ENCODE data around the gene C16orf74. TPM values are rescaled to one million over a fixed set of nuclear protein-coding genes. Genes with fewer than 3 reads are reported as not detected.

C16orf74 gene
- total RNA-seq, 2 experiments from 2014 or later, result 3.6 to 3.9 TPM

- Mint-ChIP-seq H3K36me3 (peaks cover 25% of the 10 kb centered on the region), H3K27ac (no peak overlapping the region), H3K4me3 (no peak overlapping the region), H3K27me3 (peaks cover 6% of the 10 kb centered on the region), H3K4me1 (peaks cover 28% of the 10 kb centered on the region), H3K9me3 (no peaks in the 10 kb centered on the region)
- DNase-seq, result no peak
- POLR2A ChIA-PET, result interaction anchor here (0.7 kb wide), 2 partner anchors 11 to 632 kb away, joined by 3 to 4 read pairs; no protein-coding TSS in a partner anchor
- no peak for ATAC-seq (ENCODE audit: low read depth)
Observed at GRCh38 chr16:85685251-85685650, 65.6 kb downstream of the C16orf74 start.

GRCh38 chr16:85683363-85683762, 67.5 kb downstream of the C16orf74 start:
- Mint-ChIP-seq H3K4me3 (no peak overlapping the region), H3K4me1 (peaks cover 33% of the 10 kb centered on the region), H3K27ac (peak overlapping the region; percentile 47), H3K36me3 (peaks cover 31% of the 10 kb centered on the region), H3K9me3 (no peaks in the 10 kb centered on the region), H3K27me3 (no peaks in the 10 kb centered on the region)
- no peak for DNase-seq
- POLR2A ChIA-PET, result no interaction called here
- no peak for ATAC-seq (ENCODE audit: low read depth)

- no peak overlapping the region for H3K27ac Mint-ChIP-seq
- H3K27me3 Mint-ChIP-seq, result no peaks in the 10 kb centered on the region
- no peak overlapping the region for H3K4me3 Mint-ChIP-seq
- H3K9me3 Mint-ChIP-seq, result no peaks in the 10 kb centered on the region
- DNase-seq (no peak), ATAC-seq (ENCODE audit: low read depth) (no peak)
- POLR2A ChIA-PET, result no interaction called here
- H3K36me3 Mint-ChIP-seq, result peaks cover 34% of the 10 kb centered on the region
- peaks cover 31% of the 10 kb centered on the region for H3K4me1 Mint-ChIP-seq
Observed at GRCh38 chr16:85682516-85682915, 68.4 kb downstream of the C16orf74 start.

- Mint-ChIP-seq H3K4me3 (no peak overlapping the region), H3K4me1 (peaks cover 23% of the 10 kb centered on the region), H3K27me3 (no peaks in the 10 kb centered on the region), H3K36me3 (peaks cover 26% of the 10 kb centered on the region), H3K27ac (no peak overlapping the region), H3K9me3 (no peaks in the 10 kb centered on the region)
- no peak for DNase-seq
- POLR2A ChIA-PET, result no interaction called here
- ATAC-seq (ENCODE audit: low read depth), result no peak
Observed at GRCh38 chr16:85681255-85681654, 69.6 kb downstream of the C16orf74 start.

- Mint-ChIP-seq H3K36me3 (peaks cover 24% of the 10 kb centered on the region), H3K9me3 (no peaks in the 10 kb centered on the region), H3K27ac (peak overlapping the region; percentile 34), H3K4me1 (peaks cover 23% of the 10 kb centered on the region), H3K4me3 (no peak overlapping the region), H3K27me3 (no peaks in the 10 kb centered on the region)
- DNase-seq (no peak), ATAC-seq (ENCODE audit: low read depth) (no peak)
- POLR2A ChIA-PET, result no interaction called here
Observed at GRCh38 chr16:85680352-85680944, 70.4 kb downstream of the C16orf74 start.

GRCh38 chr16:85679870-85680269, 71.0 kb downstream of the C16orf74 start:
- Mint-ChIP-seq H3K4me1 (peaks cover 23% of the 10 kb centered on the region), H3K27ac (no peak overlapping the region), H3K4me3 (no peak overlapping the region), H3K36me3 (peaks cover 26% of the 10 kb centered on the region), H3K27me3 (no peaks in the 10 kb centered on the region), H3K9me3 (no peaks in the 10 kb centered on the region)
- ATAC-seq (ENCODE audit: low read depth), result no peak
- DNase-seq, result no peak
- POLR2A ChIA-PET, result no interaction called here

- POLR2A ChIA-PET, result no interaction called here
- H3K4me1 Mint-ChIP-seq, result peaks cover 22% of the 10 kb centered on the region
- peaks cover 24% of the 10 kb centered on the region for H3K36me3 Mint-ChIP-seq
- no peaks in the 10 kb centered on the region for H3K9me3 Mint-ChIP-seq
- H3K27me3 Mint-ChIP-seq, result no peaks in the 10 kb centered on the region
- no peak overlapping the region for H3K4me3 Mint-ChIP-seq
- ATAC-seq (ENCODE audit: low read depth) (no peak), DNase-seq (no peak)
- no peak overlapping the region for H3K27ac Mint-ChIP-seq
Observed at GRCh38 chr16:85678821-85679220, 72.1 kb downstream of the C16orf74 start.

- H3K27me3 Mint-ChIP-seq, result no peaks in the 10 kb centered on the region
- no peak for ATAC-seq (ENCODE audit: low read depth)
- POLR2A ChIA-PET, result no interaction called here
- DNase-seq, result no peak
- no peak overlapping the region for H3K27ac Mint-ChIP-seq
- H3K4me3 Mint-ChIP-seq, result no peak overlapping the region
- H3K9me3 Mint-ChIP-seq, result no peaks in the 10 kb centered on the region
- H3K4me1 Mint-ChIP-seq, result peaks cover 15% of the 10 kb centered on the region
- peaks cover 23% of the 10 kb centered on the region for H3K36me3 Mint-ChIP-seq
Observed at GRCh38 chr16:85678016-85678415, 72.9 kb downstream of the C16orf74 start.

GRCh38 chr16:85677383-85677967, 73.4 kb downstream of the C16orf74 start:
- Mint-ChIP-seq H3K27ac (no peak overlapping the region), H3K4me3 (no peak overlapping the region), H3K27me3 (no peaks in the 10 kb centered on the region), H3K4me1 (peaks cover 14% of the 10 kb centered on the region), H3K36me3 (peaks cover 23% of the 10 kb centered on the region), H3K9me3 (no peaks in the 10 kb centered on the region)
- ATAC-seq (ENCODE audit: low read depth), result no peak
- DNase-seq, result no peak
- POLR2A ChIA-PET, result interaction anchor here (0.7 kb wide), 2 partner anchors 9 to 106 kb away, joined by 3 read pairs; no protein-coding TSS in a partner anchor

- Mint-ChIP-seq H3K4me1 (peaks cover 14% of the 10 kb centered on the region), H3K27me3 (no peaks in the 10 kb centered on the region), H3K36me3 (peaks cover 22% of the 10 kb centered on the region), H3K9me3 (no peaks in the 10 kb centered on the region), H3K27ac (no peak overlapping the region), H3K4me3 (no peak overlapping the region)
- POLR2A ChIA-PET, result no interaction called here
- DNase-seq (no peak), ATAC-seq (ENCODE audit: low read depth) (no peak)
Observed at GRCh38 chr16:85676466-85676865, 74.4 kb downstream of the C16orf74 start.

GRCh38 chr16:85675251-85675874, 75.5 kb downstream of the C16orf74 start:
- Mint-ChIP-seq H3K4me1 (peaks cover 7% of the 10 kb centered on the region), H3K27ac (no peak overlapping the region), H3K9me3 (no peaks in the 10 kb centered on the region), H3K36me3 (peaks cover 17% of the 10 kb centered on the region), H3K4me3 (no peak overlapping the region), H3K27me3 (no peaks in the 10 kb centered on the region)
- ATAC-seq (ENCODE audit: low read depth) (no peak), DNase-seq (no peak)
- POLR2A ChIA-PET, result no interaction called here

- Mint-ChIP-seq H3K4me3 (no peak overlapping the region), H3K27ac (peak overlapping the region; percentile 5), H3K4me1 (peaks cover 4% of the 10 kb centered on the region), H3K9me3 (no peaks in the 10 kb centered on the region), H3K36me3 (peaks cover 13% of the 10 kb centered on the region), H3K27me3 (no peaks in the 10 kb centered on the region)
- DNase-seq (no peak), ATAC-seq (ENCODE audit: low read depth) (no peak)
- POLR2A ChIA-PET, result no interaction called here
Observed at GRCh38 chr16:85674828-85675227, 76.1 kb downstream of the C16orf74 start.

GRCh38 chr16:85674418-85674755, 76.5 kb downstream of the C16orf74 start:
- Mint-ChIP-seq H3K27ac (no peak overlapping the region), H3K4me1 (peaks cover 1% of the 10 kb centered on the region), H3K27me3 (no peaks in the 10 kb centered on the region), H3K4me3 (no peak overlapping the region), H3K36me3 (peaks cover 10% of the 10 kb centered on the region), H3K9me3 (no peaks in the 10 kb centered on the region)
- POLR2A ChIA-PET, result no interaction called here
- no peak for ATAC-seq (ENCODE audit: low read depth)
- DNase-seq, result no peak

Data from activated naive CD8-positive, alpha-beta T cell treated with anti-CD3 and anti-CD28 coated beads, Interleukin-2, amount 10 ng/mL, durations not matched to agents 7 days and 5 days (primary cell).